HFFc6 (cell line): ENCODE data around the gene PSMD1. TPM values are rescaled to one million over a fixed set of nuclear protein-coding genes. Genes with fewer than 3 reads are reported as not detected.

Experiments used
- DNase-seq: peaks from one replicate; pipeline ENCODE4 v3.0.0-alpha.2; 2018
- H3K27ac Mint-ChIP-seq: 2 replicates; pipeline ENCODE4 v1.8.0; 2020; ENCODE audit warnings: mild to moderate bottlenecking, mixed read lengths
- H3K27me3 Mint-ChIP-seq: 2 replicates; pipeline ENCODE4 v1.8.0; 2021; ENCODE audit warnings: mild to moderate bottlenecking, moderate library complexity, mixed read lengths; ENCODE audit not compliant: insufficient read depth
- H3K36me3 Mint-ChIP-seq: 2 replicates; pipeline ENCODE4 v1.8.0; 2021; ENCODE audit warnings: low read depth, mixed read lengths
- H3K4me1 Mint-ChIP-seq: 2 replicates; pipeline ENCODE4 v1.8.0; 2020; ENCODE audit warnings: low read depth, mixed read lengths
- H3K4me3 Mint-ChIP-seq: 2 replicates; pipeline ENCODE4 v1.8.0; 2020; ENCODE audit warnings: mild to moderate bottlenecking, moderate library complexity, mixed read lengths
- H3K9me3 Mint-ChIP-seq: 2 replicates; pipeline ENCODE4 v1.8.0; 2020; ENCODE audit warnings: mild to moderate bottlenecking, mixed read lengths
- CTCF ChIP-seq: fragments of 200-600 bp; sonication (generic); IDR thresholded peaks from 2 replicates; pipeline ENCODE4 v1.5.0; 2021; ENCODE audit warnings: antibody characterized with exemption, mild to moderate bottlenecking
- total RNA-seq, 6 experiments: library from RNA; stranded (reverse); fragmentation: NEBNext Ultra II Directional; extraction: Animal tissue kit (Norgen Biotek cat#: 25700); gene quantifications; 2 replicates in 1 of 6; 3 replicates in 5 of 6; pipeline ENCODE4 v1.2.3, GENCODE V29; 2021

The PSMD1 gene
- total RNA-seq, 6 experiments from 2014 or later, result 139 to 200 (median 167) TPM

- no peak for TF ChIP-seq CTCF
- Mint-ChIP-seq H3K27me3 (peaks cover 33% of the 10 kb centered on the region), H3K4me3 (no peak overlapping the region), H3K36me3 (no peaks in the 10 kb centered on the region), H3K9me3 (no peaks in the 10 kb centered on the region), H3K27ac (no peak overlapping the region), H3K4me1 (no peaks in the 10 kb centered on the region)
- no peak for DNase-seq
These were observed 25.9 kb upstream of the PSMD1 start for GRCh38 chr2:231030725-231031124.

DNA sequence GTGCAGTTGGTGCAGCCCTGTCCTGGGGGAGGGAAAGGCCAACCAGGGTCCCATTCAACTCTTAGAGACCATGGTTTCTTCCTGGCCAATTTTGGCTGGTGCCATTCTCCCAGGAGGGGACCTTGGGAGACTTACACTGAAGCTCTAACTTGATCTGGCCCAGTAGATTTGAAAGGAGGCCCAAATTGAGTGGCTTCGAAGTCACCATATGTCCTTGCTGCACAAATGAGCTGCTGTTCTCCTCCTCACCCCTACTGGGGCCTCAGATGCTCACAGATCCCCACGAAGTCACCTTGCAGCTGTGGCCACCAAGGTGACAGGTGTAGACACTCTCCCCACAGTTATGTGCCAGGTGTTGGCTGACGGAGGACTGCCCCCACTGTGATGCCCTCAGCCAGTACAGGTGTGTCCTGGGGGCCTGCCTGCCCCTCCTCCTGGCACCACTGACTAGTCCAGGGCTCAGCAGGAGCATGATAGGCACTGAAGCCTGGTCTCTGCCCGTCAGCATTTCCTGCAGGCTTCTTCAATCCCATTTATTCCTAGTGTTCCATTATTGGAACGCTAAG is 24.0 kb upstream of the PSMD1 start:
- Mint-ChIP-seq H3K27ac (no peak overlapping the region), H3K4me1 (no peaks in the 10 kb centered on the region), H3K36me3 (no peaks in the 10 kb centered on the region), H3K4me3 (no peak overlapping the region), H3K9me3 (no peaks in the 10 kb centered on the region), H3K27me3 (peaks cover 27% of the 10 kb centered on the region)
- DNase-seq, result no peak
- no peak for TF ChIP-seq CTCF

DNA sequence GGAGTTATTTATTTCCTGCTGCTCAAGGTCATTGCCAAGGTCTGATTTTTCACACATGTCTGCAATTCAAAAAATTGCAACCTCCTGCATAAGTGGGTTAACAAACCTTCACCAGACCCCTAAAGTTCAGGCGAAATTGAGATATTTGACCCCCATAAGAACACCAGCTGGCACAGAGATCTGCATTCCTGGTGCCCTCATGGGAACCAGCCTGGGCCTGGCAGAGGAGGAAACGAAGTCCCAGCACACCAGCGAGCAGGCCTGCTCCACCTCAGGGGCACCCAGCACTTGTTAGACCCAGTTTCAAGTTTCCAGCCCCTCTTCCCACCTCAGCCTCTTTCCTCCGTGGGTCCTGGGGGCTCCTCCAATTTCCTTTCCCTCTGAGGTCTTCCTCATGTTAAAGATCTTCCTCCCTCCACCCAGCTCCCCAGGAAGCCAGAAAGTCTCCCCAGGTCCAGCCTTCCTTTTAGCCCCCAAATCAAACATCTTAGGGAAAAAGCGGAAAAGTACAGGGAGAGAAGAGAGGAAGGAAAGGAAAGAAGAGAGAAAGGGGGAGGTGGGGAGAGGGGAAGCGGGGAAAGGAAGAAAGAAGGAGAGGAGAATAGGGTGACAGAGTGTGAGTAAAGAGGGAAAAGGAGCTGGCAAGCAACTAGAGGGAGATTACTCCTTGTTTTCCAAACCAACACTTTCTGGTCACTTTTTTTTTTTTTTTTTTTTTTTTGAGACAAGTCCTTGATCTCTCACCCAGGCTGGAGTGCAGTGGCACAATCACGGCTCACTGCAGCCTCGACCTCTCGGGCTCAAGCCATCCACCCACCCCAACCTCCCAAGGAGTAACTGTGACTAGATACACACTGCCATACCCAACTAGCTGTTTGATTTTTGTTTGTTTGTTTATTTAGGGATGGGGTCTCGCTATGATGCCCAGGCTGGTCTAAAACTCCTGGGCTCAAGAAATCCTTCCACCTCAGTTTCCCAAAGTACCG is 23.2 kb upstream of the PSMD1 start:
- H3K27me3 Mint-ChIP-seq, result peaks cover 29% of the 10 kb centered on the region
- H3K9me3 Mint-ChIP-seq, result no peaks in the 10 kb centered on the region
- DNase-seq, result no peak
- no peak overlapping the region for H3K4me3 Mint-ChIP-seq
- H3K36me3 Mint-ChIP-seq, result no peaks in the 10 kb centered on the region
- H3K27ac Mint-ChIP-seq, result no peak overlapping the region
- H3K4me1 Mint-ChIP-seq, result no peaks in the 10 kb centered on the region
- TF ChIP-seq CTCF, result no peak

GRCh38 chr2:231034291-231034882 is 22.3 kb upstream of the PSMD1 start:
- DNase-seq, result no peak
- TF ChIP-seq CTCF, result no peak
- Mint-ChIP-seq H3K27ac (no peak overlapping the region), H3K36me3 (no peaks in the 10 kb centered on the region), H3K4me1 (no peaks in the 10 kb centered on the region), H3K4me3 (no peak overlapping the region), H3K9me3 (no peaks in the 10 kb centered on the region), H3K27me3 (peaks cover 32% of the 10 kb centered on the region)

DNA sequence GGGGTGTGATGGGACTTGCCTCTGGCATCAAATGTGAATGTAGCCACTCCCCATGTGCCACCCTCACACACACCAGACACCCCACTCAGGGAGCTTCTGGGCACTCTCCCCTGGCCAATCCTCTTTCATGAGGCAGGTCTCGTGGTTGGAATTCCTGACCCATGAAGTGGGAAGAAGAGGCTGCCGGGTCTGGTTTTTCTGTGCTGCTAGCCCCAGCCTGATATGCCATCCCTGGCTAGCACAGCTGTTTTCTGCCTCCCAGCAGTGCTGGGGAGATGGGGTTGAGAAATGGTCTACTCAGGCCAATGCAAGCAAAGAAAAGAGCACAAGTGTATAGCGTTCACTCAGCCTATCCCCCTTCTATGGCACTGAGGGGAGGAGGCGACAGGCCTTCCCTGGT is 20.5 kb upstream of the PSMD1 start:
- no peak overlapping the region for H3K4me3 Mint-ChIP-seq

More for the DNA sequence above, 20.5 kb upstream of the PSMD1 start:
- TF ChIP-seq CTCF, result no peak
- DNase-seq, result no peak
- H3K4me1 Mint-ChIP-seq, result no peaks in the 10 kb centered on the region
- no peak overlapping the region for H3K27ac Mint-ChIP-seq
- H3K36me3 Mint-ChIP-seq, result no peaks in the 10 kb centered on the region
- no peaks in the 10 kb centered on the region for H3K9me3 Mint-ChIP-seq
- peaks cover 36% of the 10 kb centered on the region for H3K27me3 Mint-ChIP-seq
